H1 (cell line): ENCODE measurements around the gene CDC42EP1. TPM values are rescaled to one million over a fixed set of nuclear protein-coding genes. Genes with fewer than 3 reads are reported as not detected.

Experiments used
- BACH1 ChIP-seq: IDR thresholded peaks from 2 replicates; pipeline ENCODE4 v1.6.1; 2012; ENCODE audit warnings: low read length, improper control_type of control experiment
- CHD2 ChIP-seq: IDR thresholded peaks from 2 replicates; pipeline ENCODE4 v1.6.1; 2012; ENCODE audit warnings: low read length, improper control_type of control experiment
- CTBP2 ChIP-seq: IDR thresholded peaks from 2 replicates; pipeline ENCODE4 v1.7.0; 2011; ENCODE audit warnings: borderline replicate concordance, mild to moderate bottlenecking, moderate library complexity, mixed read lengths, low read length; ENCODE audit not compliant: insufficient read depth, insufficient read length
- HDAC2 ChIP-seq, 2 experiments: fragments of 300-600 bp in 1 of 2; sonication (generic) in 1 of 2; IDR thresholded peaks; 2 replicates each; pipeline ENCODE4 v1.6.1; 2011 to 2012; ENCODE audit warnings: low read depth in 2 of 2, low read length in 2 of 2, mild to moderate bottlenecking in 2 of 2, moderate library complexity in 2 of 2, borderline replicate concordance in 1 of 2, inconsistent platforms in 1 of 2
- KDM5A ChIP-seq: fragments of 200-600 bp; IDR thresholded peaks from 2 replicates; pipeline ENCODE4 v1.7.1; 2012; ENCODE audit warnings: mild to moderate bottlenecking, low read length, inconsistent platforms, mixed read lengths
- RNF2 ChIP-seq: fragments of 200-900, 300-1000 bp; sonication (generic); IDR thresholded peaks from 2 replicates; pipeline ENCODE4 v1.7.1; 2016; ENCODE audit warnings: borderline replicate concordance, low read depth, mild to moderate bottlenecking, antibody characterized with exemption, low read length; ENCODE audit not compliant: poor library complexity, severe bottlenecking; ENCODE audit errors: missing control alignments
- SUZ12 ChIP-seq: fragments of 200-600 bp; sonication (generic); IDR thresholded peaks from 2 replicates; pipeline ENCODE4 v1.6.1; 2012; ENCODE audit warnings: mild to moderate bottlenecking, inconsistent platforms, low read length, moderate library complexity, mixed read lengths
- polyA plus RNA-seq, 7 experiments: library from polyadenylated mRNA; depleted of rRNA in 3 of 7; stranded (reverse) in 5 of 7; unstranded in 2 of 7; fragments of >200 nt in 5 of 7; fragments of 200-250 nt in 2 of 7; gene quantifications; 1 replicate in 5 of 7; 2 replicates in 1 of 7; 4 replicates in 1 of 7; pipeline versions ENCODE4 v1.2.1 to v1.2.3, GENCODE V29; 2011 to 2013; ENCODE audit warnings: missing spikeins in 2 of 7, mixed read lengths in 2 of 7
- total RNA-seq: library from RNA; stranded (reverse); fragmentation: NEBNext Ultra II Directional; extraction: Animal tissue kit (Norgen Biotek cat#: 25700); gene quantifications from 2 replicates; pipeline ENCODE4 v1.2.1, GENCODE V29; 2021
- TF ChIP-seq, protein P1 (sequence below): fragments of 300-600 bp; sonication (generic); IDR thresholded peaks from 2 replicates; pipeline ENCODE4 v1.7.1; 2012; ENCODE audit warnings: low read length, moderate library complexity, mild to moderate bottlenecking, inconsistent platforms; ENCODE audit not compliant: insufficient replicate concordance
- TF ChIP-seq, protein P2 (sequence below): IDR thresholded peaks from 2 replicates; pipeline ENCODE4 v1.6.1; 2012; ENCODE audit warnings: inconsistent platforms

The CDC42EP1 gene
- total and polyA plus RNA-seq, 2 of the 8 experiments (the other 6 are each of a cell fraction or from before 2014, with no cell fraction given) = 8.3 to 11.2 TPM

DNA sequence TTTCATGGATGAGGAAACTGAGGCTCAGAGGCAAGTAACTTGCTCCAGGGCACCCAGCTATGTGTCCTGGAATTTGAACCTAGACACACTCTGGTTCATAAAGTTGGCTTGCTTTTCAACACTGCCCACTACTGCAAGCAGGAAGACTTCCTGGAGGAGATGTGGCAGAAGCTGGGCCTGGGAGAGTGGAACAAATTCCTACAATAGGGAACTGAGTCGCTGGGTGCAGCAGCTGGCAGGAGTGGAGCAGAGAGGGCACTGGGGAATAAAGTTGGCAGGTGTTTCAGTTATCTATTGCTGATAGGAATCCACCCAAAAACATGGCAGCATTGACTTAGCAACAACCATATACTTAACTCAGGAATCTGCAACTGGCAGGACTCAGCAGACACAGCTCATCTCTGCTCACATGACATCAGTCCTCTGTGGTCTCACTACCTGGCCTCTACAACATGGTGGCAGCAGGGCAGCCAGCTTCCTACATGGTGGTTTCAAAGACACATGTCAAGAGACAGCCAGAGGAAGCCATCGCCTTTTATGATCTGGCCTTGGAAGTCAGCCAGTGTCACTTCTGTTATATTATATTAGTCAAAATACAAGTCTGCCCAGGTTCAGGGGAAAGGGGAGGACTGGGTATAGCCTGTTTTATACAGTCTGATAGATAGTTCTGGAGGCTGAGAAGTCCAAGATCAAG, 30.5 kb upstream of the CDC42EP1 start (continued):
- TF ChIP-seq, protein P1, sequence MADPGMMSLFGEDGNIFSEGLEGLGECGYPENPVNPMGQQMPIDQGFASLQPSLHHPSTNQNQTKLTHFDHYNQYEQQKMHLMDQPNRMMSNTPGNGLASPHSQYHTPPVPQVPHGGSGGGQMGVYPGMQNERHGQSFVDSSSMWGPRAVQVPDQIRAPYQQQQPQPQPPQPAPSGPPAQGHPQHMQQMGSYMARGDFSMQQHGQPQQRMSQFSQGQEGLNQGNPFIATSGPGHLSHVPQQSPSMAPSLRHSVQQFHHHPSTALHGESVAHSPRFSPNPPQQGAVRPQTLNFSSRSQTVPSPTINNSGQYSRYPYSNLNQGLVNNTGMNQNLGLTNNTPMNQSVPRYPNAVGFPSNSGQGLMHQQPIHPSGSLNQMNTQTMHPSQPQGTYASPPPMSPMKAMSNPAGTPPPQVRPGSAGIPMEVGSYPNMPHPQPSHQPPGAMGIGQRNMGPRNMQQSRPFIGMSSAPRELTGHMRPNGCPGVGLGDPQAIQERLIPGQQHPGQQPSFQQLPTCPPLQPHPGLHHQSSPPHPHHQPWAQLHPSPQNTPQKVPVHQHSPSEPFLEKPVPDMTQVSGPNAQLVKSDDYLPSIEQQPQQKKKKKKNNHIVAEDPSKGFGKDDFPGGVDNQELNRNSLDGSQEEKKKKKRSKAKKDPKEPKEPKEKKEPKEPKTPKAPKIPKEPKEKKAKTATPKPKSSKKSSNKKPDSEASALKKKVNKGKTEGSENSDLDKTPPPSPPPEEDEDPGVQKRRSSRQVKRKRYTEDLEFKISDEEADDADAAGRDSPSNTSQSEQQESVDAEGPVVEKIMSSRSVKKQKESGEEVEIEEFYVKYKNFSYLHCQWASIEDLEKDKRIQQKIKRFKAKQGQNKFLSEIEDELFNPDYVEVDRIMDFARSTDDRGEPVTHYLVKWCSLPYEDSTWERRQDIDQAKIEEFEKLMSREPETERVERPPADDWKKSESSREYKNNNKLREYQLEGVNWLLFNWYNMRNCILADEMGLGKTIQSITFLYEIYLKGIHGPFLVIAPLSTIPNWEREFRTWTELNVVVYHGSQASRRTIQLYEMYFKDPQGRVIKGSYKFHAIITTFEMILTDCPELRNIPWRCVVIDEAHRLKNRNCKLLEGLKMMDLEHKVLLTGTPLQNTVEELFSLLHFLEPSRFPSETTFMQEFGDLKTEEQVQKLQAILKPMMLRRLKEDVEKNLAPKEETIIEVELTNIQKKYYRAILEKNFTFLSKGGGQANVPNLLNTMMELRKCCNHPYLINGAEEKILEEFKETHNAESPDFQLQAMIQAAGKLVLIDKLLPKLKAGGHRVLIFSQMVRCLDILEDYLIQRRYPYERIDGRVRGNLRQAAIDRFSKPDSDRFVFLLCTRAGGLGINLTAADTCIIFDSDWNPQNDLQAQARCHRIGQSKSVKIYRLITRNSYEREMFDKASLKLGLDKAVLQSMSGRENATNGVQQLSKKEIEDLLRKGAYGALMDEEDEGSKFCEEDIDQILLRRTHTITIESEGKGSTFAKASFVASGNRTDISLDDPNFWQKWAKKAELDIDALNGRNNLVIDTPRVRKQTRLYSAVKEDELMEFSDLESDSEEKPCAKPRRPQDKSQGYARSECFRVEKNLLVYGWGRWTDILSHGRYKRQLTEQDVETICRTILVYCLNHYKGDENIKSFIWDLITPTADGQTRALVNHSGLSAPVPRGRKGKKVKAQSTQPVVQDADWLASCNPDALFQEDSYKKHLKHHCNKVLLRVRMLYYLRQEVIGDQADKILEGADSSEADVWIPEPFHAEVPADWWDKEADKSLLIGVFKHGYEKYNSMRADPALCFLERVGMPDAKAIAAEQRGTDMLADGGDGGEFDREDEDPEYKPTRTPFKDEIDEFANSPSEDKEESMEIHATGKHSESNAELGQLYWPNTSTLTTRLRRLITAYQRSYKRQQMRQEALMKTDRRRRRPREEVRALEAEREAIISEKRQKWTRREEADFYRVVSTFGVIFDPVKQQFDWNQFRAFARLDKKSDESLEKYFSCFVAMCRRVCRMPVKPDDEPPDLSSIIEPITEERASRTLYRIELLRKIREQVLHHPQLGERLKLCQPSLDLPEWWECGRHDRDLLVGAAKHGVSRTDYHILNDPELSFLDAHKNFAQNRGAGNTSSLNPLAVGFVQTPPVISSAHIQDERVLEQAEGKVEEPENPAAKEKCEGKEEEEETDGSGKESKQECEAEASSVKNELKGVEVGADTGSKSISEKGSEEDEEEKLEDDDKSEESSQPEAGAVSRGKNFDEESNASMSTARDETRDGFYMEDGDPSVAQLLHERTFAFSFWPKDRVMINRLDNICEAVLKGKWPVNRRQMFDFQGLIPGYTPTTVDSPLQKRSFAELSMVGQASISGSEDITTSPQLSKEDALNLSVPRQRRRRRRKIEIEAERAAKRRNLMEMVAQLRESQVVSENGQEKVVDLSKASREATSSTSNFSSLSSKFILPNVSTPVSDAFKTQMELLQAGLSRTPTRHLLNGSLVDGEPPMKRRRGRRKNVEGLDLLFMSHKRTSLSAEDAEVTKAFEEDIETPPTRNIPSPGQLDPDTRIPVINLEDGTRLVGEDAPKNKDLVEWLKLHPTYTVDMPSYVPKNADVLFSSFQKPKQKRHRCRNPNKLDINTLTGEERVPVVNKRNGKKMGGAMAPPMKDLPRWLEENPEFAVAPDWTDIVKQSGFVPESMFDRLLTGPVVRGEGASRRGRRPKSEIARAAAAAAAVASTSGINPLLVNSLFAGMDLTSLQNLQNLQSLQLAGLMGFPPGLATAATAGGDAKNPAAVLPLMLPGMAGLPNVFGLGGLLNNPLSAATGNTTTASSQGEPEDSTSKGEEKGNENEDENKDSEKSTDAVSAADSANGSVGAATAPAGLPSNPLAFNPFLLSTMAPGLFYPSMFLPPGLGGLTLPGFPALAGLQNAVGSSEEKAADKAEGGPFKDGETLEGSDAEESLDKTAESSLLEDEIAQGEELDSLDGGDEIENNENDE = no peak
- TF ChIP-seq BACH1 (no peak), HDAC2 (IDR thresholded peaks at IDR 0.05; ENCODE audit: borderline replicate concordance in 1 of 2, low read depth in 2 of 2, low read length in 2 of 2) (no peak), CTBP2 (no peak), CHD2 (no peak), SUZ12 (no peak), RNF2 (no peak), KDM5A (no peak)
- TF ChIP-seq, protein P2, sequence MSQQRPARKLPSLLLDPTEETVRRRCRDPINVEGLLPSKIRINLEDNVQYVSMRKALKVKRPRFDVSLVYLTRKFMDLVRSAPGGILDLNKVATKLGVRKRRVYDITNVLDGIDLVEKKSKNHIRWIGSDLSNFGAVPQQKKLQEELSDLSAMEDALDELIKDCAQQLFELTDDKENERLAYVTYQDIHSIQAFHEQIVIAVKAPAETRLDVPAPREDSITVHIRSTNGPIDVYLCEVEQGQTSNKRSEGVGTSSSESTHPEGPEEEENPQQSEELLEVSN = no peak
